Calu3 (cell line): ENCODE data around the gene LSMEM2. TPM values are rescaled to one million over a fixed set of nuclear protein-coding genes. Genes with fewer than 3 reads are reported as not detected.

Experiments used
- BruUV-seq: library from RNA; stranded (reverse); fragments of 400-500 nt; replicated peaks from 2 replicates; lab custom pipeline; 2021; lab: Mats Ljungman, UMichigan
- CTCF ChIA-PET: fragments of 300-600 bp; sonication (Branson Sonifier 250); formaldehyde crosslinking; loops from one replicate; lab custom pipeline; 2022; ENCODE audit warnings: antibody characterized with exemption; lab: Charles Lee
- DNase-seq: peaks from one replicate; pipeline ENCODE4 v3.0.0; 2022
- H3K27ac Mint-ChIP-seq: one replicate; pipeline ENCODE4 v1.8.0; 2022; ENCODE audit warnings: mixed read lengths; ENCODE audit not compliant: unreplicated experiment
- H3K27me3 Mint-ChIP-seq: one replicate; pipeline ENCODE4 v1.8.0; 2022; ENCODE audit warnings: mixed read lengths; ENCODE audit not compliant: unreplicated experiment
- H3K36me3 Mint-ChIP-seq: one replicate; pipeline ENCODE4 v1.8.0; 2022; ENCODE audit warnings: mild to moderate bottlenecking, moderate library complexity, mixed read lengths; ENCODE audit not compliant: insufficient read depth, unreplicated experiment
- H3K4me1 Mint-ChIP-seq: one replicate; pipeline ENCODE4 v1.8.0; 2022; ENCODE audit warnings: mild to moderate bottlenecking, low read depth, mixed read lengths; ENCODE audit not compliant: unreplicated experiment
- H3K4me3 Mint-ChIP-seq: one replicate; pipeline ENCODE4 v1.8.0; 2022; ENCODE audit warnings: mild to moderate bottlenecking, low read depth, moderate library complexity, mixed read lengths; ENCODE audit not compliant: unreplicated experiment
- H3K9me3 Mint-ChIP-seq: one replicate; pipeline ENCODE4 v1.8.0; 2022; ENCODE audit warnings: low read depth, mixed read lengths; ENCODE audit not compliant: unreplicated experiment
- intact Hi-C: fragments of 100-400 bp; cut with micrococcal nuclease; formaldehyde crosslinking; loops from one replicate; pipeline ENCODE4 v1.10.0; 2022; ENCODE audit not compliant: unreplicated experiment
- total RNA-seq: library from RNA; stranded (reverse); gene quantifications from 2 replicates; pipeline ENCODE4 v1.2.3, GENCODE V29; 2022
- TF ChIP-seq, protein P1 (sequence below): fragments of 200-600 bp; IDR thresholded peaks from one replicate; pipeline ENCODE4 v1.8.0; 2022; ENCODE audit warnings: antibody characterized with exemption; ENCODE audit not compliant: unreplicated experiment

Gene LSMEM2
- total RNA-seq, 1 experiment from 2014 or later, result not detected

DNA sequence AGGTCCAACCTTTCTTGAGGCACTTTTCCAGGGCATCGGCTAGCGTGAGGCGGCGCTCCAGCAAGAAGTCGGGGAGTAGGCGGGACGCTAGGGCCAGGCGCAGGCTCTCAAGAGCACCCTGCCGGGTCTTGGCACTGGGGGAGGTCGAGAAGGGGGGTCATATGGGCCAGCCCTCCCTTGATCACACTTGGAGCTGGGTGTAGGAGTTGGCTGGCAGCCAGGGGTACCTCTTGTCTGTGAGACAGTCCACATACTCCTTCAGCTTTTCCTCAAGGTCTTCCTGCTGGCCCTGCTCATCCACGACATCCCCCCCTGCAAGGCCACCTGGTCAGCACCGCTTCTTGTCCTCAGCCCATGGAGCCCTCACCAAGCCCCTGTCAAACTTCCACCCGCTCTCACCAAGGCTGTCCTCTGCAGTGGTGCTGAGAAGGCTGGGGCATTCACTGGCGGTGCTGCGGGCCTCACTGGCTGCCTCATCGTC lies 11.3 kb downstream of the LSMEM2 start:
- Mint-ChIP-seq H3K27me3 (no peaks in the 10 kb centered on the region), H3K4me3 (peak overlapping the region; percentile 73), H3K27ac (no peak overlapping the region), H3K36me3 (peaks cover 37% of the 10 kb centered on the region), H3K9me3 (no peaks in the 10 kb centered on the region), H3K4me1 (peaks cover 19% of the 10 kb centered on the region)
- no peak for DNase-seq
- CTCF ChIA-PET, result no interaction called here
- TF ChIP-seq, protein P1, sequence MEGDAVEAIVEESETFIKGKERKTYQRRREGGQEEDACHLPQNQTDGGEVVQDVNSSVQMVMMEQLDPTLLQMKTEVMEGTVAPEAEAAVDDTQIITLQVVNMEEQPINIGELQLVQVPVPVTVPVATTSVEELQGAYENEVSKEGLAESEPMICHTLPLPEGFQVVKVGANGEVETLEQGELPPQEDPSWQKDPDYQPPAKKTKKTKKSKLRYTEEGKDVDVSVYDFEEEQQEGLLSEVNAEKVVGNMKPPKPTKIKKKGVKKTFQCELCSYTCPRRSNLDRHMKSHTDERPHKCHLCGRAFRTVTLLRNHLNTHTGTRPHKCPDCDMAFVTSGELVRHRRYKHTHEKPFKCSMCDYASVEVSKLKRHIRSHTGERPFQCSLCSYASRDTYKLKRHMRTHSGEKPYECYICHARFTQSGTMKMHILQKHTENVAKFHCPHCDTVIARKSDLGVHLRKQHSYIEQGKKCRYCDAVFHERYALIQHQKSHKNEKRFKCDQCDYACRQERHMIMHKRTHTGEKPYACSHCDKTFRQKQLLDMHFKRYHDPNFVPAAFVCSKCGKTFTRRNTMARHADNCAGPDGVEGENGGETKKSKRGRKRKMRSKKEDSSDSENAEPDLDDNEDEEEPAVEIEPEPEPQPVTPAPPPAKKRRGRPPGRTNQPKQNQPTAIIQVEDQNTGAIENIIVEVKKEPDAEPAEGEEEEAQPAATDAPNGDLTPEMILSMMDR, result no peak
- no TSS peak for BruUV-seq
- intact Hi-C loops, result loop anchor here (2.0 kb wide), 1 partner anchor 55 kb away; no protein-coding TSS in a partner anchor

DNA sequence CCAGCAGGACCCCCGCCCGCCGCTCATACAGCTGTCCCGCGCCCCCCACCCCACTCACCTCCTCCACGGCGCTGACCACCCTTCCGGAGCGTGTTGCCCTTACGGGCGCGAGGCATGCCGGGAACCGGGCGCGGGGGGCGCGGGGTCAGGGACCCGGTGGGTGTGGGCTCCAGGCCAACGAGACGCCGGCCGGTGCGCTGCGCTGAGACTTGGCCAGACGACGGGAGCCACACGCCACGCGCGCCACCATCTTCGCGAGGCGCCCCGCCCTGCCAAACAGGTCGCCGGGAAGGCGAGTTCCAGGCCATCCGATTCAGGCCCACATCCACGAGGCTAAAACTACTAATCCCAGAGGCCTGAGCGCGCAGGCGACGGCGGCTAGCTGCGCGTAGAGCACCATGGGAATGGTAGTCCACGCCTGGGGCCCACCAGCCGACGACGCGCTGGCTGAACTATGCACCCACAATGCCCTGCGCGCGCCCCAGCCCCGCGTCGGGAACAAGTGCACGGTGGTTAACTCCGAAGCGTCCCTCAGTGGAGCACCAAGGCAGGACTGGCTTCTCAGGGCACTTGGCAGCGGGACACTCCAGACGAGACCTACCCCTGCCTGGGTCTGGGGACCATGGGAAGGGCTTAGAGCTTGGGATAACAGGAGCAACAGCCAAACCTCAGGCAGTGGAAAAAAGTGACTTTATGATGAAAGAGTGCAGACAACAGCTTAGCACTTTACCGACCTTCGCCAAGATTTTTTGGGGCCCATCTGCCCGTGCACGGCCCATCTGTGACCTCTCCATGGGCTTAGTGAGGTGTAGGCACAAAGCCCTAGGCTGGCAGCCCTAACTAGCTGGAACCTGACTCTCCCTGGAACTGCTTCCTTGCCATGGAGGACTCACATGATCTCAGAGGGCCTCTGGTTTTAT lies 13.5 kb downstream of the LSMEM2 start, which contains the start of gene IFRD2:
TSS of gene IFRD2 (minus strand) at position 271 of the 920 bp plus-strand sequence. CDS start at position 116, 155 bp downstream.
- intact Hi-C loops, result no loop called here
- no peaks in the 10 kb centered on the region for H3K27me3 Mint-ChIP-seq
- BruUV-seq, result TSS peak; percentile 85
- peak within 1 kb of the TSS; percentile 92 for H3K27ac Mint-ChIP-seq
- peak within 1 kb of the TSS; percentile 73 for H3K4me3 Mint-ChIP-seq
- peak; percentile 95 for DNase-seq
- no peaks in the 10 kb centered on the region for H3K9me3 Mint-ChIP-seq
- TF ChIP-seq, protein P1, result no peak
- H3K36me3 Mint-ChIP-seq, result peaks cover 37% of the 10 kb centered on the region
- H3K4me1 Mint-ChIP-seq, result peaks cover 19% of the 10 kb centered on the region
- CTCF ChIA-PET, result interaction anchor here (0.6 to 2.1 kb wide), 4 partner anchors 23 to 45 kb away, joined by 4 to 6 read pairs (median 4); partner anchors contain the start of genes SEMA3B and TUSC2

DNA sequence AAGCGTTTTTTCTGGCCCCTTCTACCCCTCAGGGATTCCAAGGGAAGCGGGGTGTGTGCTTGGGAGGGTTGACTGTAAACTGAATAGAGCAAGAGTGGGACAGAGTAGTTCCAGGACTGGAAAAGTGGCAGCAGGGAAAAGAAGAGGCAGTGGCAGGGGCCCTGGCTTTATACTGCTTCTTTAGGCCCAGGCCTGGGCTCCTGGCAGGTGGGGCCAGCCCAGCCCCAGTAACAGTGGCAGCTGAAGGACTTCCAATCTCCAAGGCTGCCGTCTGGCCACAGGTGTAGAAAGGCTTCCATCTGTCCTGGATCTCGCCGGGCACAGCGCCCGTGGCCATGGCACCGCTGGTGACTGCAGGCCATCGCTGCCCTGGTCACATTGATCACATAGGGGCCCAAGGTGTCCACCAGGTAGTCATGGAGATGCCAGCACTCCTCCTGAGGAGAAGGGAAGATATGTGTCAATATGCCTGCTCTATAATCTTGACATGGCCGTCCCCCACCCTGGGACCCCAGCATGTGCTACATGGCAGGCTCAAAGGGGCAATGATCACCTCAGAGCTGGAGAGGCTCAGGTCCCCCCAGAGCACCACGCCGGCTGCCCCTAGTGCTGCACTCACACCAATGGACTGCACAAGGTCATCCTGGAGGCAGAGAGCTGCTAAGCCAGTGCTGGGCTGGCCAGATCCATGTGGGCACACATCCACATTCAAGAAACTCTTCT lies 14.4 kb downstream of the LSMEM2 start:
- CTCF ChIA-PET, result interaction anchor here (2.1 kb wide), 1 partner anchor 35 kb away, joined by 6 read pairs; the partner anchor contains the start of gene TUSC2
- H3K27ac Mint-ChIP-seq, result peak overlapping the region; percentile 92
- BruUV-seq, result no TSS peak

DNA sequence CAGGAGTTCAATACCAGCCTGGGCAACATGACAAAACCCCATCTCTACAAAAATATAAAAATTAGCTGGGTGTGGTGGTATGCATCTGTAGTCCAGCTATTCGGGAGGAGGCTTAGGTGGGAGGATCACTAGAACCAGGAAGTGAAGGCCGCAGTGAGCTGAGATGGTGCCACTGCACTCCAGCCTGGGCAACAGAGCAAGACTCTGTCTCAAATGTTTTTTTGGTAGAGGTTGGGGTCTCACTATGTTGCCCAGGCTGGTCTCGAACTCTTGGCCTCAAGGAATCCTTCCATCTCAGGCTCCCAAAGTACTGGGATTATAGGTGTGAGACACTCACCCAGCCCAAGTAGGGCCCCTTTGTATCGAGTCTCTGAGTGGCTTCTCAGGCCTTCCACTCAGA lies 15.2 kb downstream of the LSMEM2 start:
- CTCF ChIA-PET, result no interaction called here
- no peaks in the 10 kb centered on the region for H3K27me3 Mint-ChIP-seq
- no TSS peak for BruUV-seq
- peaks cover 26% of the 10 kb centered on the region for H3K4me1 Mint-ChIP-seq
- TF ChIP-seq, protein P1, result no peak
- H3K9me3 Mint-ChIP-seq, result no peaks in the 10 kb centered on the region
- DNase-seq, result no peak
- peaks cover 31% of the 10 kb centered on the region for H3K36me3 Mint-ChIP-seq
- intact Hi-C loops, result no loop called here
- H3K4me3 Mint-ChIP-seq, result no peak overlapping the region
- H3K27ac Mint-ChIP-seq, result no peak overlapping the region

More for the DNA sequence above, 14.4 kb downstream of the LSMEM2 start:
- Mint-ChIP-seq H3K4me3 (peak overlapping the region; percentile 73), H3K27me3 (no peaks in the 10 kb centered on the region), H3K4me1 (peaks cover 23% of the 10 kb centered on the region), H3K9me3 (no peaks in the 10 kb centered on the region), H3K36me3 (peaks cover 33% of the 10 kb centered on the region)
- intact Hi-C loops, result no loop called here
- DNase-seq, result no peak
- TF ChIP-seq, protein P1, result no peak
